HFFc6 (cell line): ENCODE measurements around the gene TMEM178A. TPM values are rescaled to one million over a fixed set of nuclear protein-coding genes. Genes with fewer than 3 reads are reported as not detected.

ENCODE experiments used
- DNase-seq: peaks from one replicate; pipeline ENCODE4 v3.0.0-alpha.2; 2018
- H3K27ac Mint-ChIP-seq: 2 replicates; pipeline ENCODE4 v1.8.0; 2020; ENCODE audit warnings: mild to moderate bottlenecking, mixed read lengths
- H3K27me3 Mint-ChIP-seq: 2 replicates; pipeline ENCODE4 v1.8.0; 2021; ENCODE audit warnings: mild to moderate bottlenecking, moderate library complexity, mixed read lengths; ENCODE audit not compliant: insufficient read depth
- H3K36me3 Mint-ChIP-seq: 2 replicates; pipeline ENCODE4 v1.8.0; 2021; ENCODE audit warnings: low read depth, mixed read lengths
- H3K4me1 Mint-ChIP-seq: 2 replicates; pipeline ENCODE4 v1.8.0; 2020; ENCODE audit warnings: low read depth, mixed read lengths
- H3K4me3 Mint-ChIP-seq: 2 replicates; pipeline ENCODE4 v1.8.0; 2020; ENCODE audit warnings: mild to moderate bottlenecking, moderate library complexity, mixed read lengths
- H3K9me3 Mint-ChIP-seq: 2 replicates; pipeline ENCODE4 v1.8.0; 2020; ENCODE audit warnings: mild to moderate bottlenecking, mixed read lengths
- total RNA-seq, 6 experiments: library from RNA; stranded (reverse); fragmentation: NEBNext Ultra II Directional; extraction: Animal tissue kit (Norgen Biotek cat#: 25700); gene quantifications; 2 replicates in 1 of 6; 3 replicates in 5 of 6; pipeline ENCODE4 v1.2.3, GENCODE V29; 2021
- TF ChIP-seq, protein P1 (sequence below): fragments of 200-600 bp; sonication (generic); IDR thresholded peaks from 2 replicates; pipeline ENCODE4 v1.5.0; 2021; ENCODE audit warnings: antibody characterized with exemption, mild to moderate bottlenecking

TMEM178A gene
- total RNA-seq, 6 experiments from 2014 or later: 0.18 to 0.99 (median 0.44) TPM

DNA sequence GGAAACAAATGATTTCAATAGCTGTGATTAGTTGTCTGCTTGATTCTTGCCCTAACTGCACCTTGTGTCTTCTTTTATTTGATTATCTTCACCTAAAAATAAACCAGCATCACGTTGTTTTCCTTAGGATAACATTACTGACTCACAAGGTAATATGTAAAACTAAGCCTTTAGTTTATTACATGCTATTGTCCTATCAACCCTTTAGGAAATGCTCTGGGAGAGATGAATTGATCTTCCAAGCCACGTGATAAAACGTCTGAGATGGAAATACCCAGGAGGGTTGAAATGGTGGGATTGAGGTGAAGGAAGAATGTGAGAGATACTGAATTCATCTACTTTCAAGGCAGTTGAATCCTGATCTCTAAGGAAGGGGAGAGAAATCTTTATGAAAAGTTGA, 34.5 kb upstream of the TMEM178A start:
- TF ChIP-seq, protein P1, sequence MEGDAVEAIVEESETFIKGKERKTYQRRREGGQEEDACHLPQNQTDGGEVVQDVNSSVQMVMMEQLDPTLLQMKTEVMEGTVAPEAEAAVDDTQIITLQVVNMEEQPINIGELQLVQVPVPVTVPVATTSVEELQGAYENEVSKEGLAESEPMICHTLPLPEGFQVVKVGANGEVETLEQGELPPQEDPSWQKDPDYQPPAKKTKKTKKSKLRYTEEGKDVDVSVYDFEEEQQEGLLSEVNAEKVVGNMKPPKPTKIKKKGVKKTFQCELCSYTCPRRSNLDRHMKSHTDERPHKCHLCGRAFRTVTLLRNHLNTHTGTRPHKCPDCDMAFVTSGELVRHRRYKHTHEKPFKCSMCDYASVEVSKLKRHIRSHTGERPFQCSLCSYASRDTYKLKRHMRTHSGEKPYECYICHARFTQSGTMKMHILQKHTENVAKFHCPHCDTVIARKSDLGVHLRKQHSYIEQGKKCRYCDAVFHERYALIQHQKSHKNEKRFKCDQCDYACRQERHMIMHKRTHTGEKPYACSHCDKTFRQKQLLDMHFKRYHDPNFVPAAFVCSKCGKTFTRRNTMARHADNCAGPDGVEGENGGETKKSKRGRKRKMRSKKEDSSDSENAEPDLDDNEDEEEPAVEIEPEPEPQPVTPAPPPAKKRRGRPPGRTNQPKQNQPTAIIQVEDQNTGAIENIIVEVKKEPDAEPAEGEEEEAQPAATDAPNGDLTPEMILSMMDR: no peak
- Mint-ChIP-seq H3K36me3 (no peaks in the 10 kb centered on the region), H3K4me1 (peaks cover 48% of the 10 kb centered on the region), H3K27ac (peak overlapping the region; percentile 94), H3K4me3 (peak overlapping the region; percentile 65), H3K27me3 (no peaks in the 10 kb centered on the region), H3K9me3 (no peaks in the 10 kb centered on the region)
- DNase-seq: no peak

DNA sequence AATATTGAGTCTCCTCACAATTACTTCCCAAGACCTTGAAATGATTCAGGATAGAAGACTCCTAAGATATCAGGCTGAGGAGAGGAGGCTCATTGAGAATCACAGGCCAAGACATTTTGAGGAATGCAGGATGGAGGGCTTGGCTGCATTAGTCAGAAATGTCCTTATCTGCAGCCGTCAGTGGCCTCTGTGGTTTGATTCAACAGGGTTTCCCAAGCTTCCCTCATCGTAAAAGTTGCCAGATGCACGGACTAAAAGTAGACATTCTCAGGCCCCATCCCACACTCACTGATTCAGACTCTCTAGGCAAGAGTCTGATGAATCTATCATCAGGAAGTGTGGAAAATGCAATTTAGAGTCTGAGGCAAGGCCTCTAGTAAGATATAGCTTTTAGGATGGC, 34.0 kb upstream of the TMEM178A start:
- H3K9me3 Mint-ChIP-seq: no peaks in the 10 kb centered on the region
- TF ChIP-seq, protein P1: no peak
- peak overlapping the region; percentile 65 for H3K4me3 Mint-ChIP-seq
- H3K27ac Mint-ChIP-seq: peak overlapping the region; percentile 94
- H3K27me3 Mint-ChIP-seq: no peaks in the 10 kb centered on the region
- H3K36me3 Mint-ChIP-seq: no peaks in the 10 kb centered on the region
- H3K4me1 Mint-ChIP-seq: peaks cover 48% of the 10 kb centered on the region
- DNase-seq: peak; percentile 94

DNA sequence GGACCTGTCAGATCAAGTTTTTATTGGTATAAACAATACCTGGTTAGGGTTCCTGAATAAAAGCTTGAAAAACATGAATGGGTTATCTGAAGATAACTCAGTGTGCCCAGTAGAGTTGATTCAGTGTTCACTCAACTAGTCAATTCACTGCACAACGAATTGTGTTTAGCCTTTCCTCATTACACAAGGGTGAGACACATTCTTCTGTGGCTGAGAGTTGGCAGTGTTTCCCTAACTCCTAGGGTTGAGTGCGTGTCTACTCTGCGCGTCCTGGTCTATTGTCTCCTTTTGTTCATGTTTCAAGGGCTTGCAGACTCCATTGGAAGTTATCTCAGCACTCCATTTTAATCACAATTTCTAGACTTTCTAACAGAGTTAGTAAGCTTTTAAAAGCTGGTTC, 32.8 kb upstream of the TMEM178A start:
- H3K36me3 Mint-ChIP-seq: no peaks in the 10 kb centered on the region
- H3K4me1 Mint-ChIP-seq: peaks cover 48% of the 10 kb centered on the region

DNA sequence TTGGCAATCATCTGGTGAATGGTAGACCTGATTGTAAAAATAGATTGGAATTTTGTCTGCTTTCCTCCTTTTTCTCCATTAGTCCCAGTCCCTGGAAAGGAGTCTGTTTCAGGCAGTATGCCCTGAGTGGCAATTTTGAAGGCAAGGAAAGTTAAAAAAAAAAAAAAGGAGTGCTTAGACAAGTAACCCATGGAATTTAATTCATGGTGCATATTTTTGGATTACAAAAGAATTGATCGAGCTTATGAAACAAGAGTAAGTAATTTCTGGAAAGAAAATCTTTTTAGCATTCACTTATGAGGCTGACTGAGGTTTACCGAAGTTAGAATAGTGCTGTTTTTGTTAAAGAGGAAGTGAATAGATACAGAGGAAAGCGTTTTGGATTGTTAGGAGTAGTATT, 29.4 kb upstream of the TMEM178A start:
- no peak overlapping the region for H3K27ac Mint-ChIP-seq
- H3K4me3 Mint-ChIP-seq: no peak overlapping the region

More for the DNA sequence above, 32.8 kb upstream of the TMEM178A start:
- peak; percentile 78 for DNase-seq
- no peaks in the 10 kb centered on the region for H3K27me3 Mint-ChIP-seq
- 0 out of 2 replicates have a peak overlapping the region, but pooled peaks have one; percentile 2 for H3K4me3 Mint-ChIP-seq
- H3K9me3 Mint-ChIP-seq: no peaks in the 10 kb centered on the region
- H3K27ac Mint-ChIP-seq: peak overlapping the region; percentile 94
- TF ChIP-seq, protein P1: no peak

DNA sequence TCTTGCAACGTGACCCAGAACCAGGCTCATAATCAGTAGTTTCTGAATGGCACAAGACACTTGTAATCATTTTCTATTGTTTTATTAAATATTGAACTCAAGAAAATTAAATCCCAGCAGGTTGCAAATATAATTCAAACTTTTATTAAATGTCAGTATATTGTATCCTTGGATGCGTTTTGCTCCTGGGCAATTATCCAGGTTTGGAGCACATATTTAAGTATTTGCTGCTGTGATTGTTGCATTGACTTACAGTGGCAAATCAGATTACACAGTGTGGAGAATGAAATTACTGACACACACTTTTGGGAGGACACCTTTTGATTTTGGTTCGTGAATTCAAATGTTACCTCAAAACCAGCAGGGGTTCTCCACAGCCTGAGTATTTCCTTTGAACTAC, 27.1 kb upstream of the TMEM178A start:
- no peaks in the 10 kb centered on the region for H3K36me3 Mint-ChIP-seq
- H3K9me3 Mint-ChIP-seq: no peaks in the 10 kb centered on the region
- TF ChIP-seq, protein P1: no peak

More for the DNA sequence above, 29.4 kb upstream of the TMEM178A start:
- Mint-ChIP-seq H3K27me3 (no peaks in the 10 kb centered on the region), H3K36me3 (no peaks in the 10 kb centered on the region), H3K9me3 (no peaks in the 10 kb centered on the region), H3K4me1 (peaks cover 31% of the 10 kb centered on the region)
- DNase-seq: no peak
- TF ChIP-seq, protein P1: no peak

DNA sequence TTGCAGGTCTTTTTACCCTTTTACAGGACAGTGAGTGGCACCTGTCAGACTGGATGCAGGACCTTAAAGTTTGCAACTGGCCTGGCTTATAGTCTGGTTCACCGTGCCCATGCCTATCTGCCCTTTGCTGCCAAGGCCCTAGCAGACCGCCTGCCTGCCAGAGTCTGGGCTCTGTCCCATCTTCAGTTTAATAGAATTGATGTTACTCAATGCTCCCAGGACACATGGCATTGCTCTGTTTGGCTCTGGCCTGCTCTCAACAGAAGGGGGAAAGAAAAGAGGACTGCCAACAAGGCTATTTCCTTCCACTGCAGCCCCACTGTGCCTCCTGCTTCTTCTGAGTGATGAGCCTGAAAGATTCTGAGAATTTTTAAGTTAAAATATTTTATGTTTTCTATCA, 25.6 kb upstream of the TMEM178A start:
- Mint-ChIP-seq H3K36me3 (no peaks in the 10 kb centered on the region), H3K4me1 (peaks cover 16% of the 10 kb centered on the region), H3K4me3 (no peak overlapping the region), H3K9me3 (no peaks in the 10 kb centered on the region), H3K27me3 (no peaks in the 10 kb centered on the region), H3K27ac (no peak overlapping the region)
- DNase-seq: no peak
- TF ChIP-seq, protein P1: no peak

More for the DNA sequence above, 27.1 kb upstream of the TMEM178A start:
- DNase-seq: no peak
- Mint-ChIP-seq H3K27me3 (no peaks in the 10 kb centered on the region), H3K4me3 (no peak overlapping the region), H3K4me1 (peaks cover 24% of the 10 kb centered on the region), H3K27ac (no peak overlapping the region)
